Right lobe of liver (tissue), 6 donors: ENCODE measurements around the gene SYTL4. TPM values are rescaled to one million over a fixed set of nuclear protein-coding genes. Genes with fewer than 3 reads are reported as not detected.
A peak's percentile ranks its signal among the peaks of the same experiment; 100 is the strongest.
"Not testable (repeated sequence)": the region's sequence is repeated elsewhere in the genome, so short reads cannot be mapped to it uniquely, and the experiment has no call there.

Source experiments
- ATAC-seq, 4 donors: fragments of 200-7000 bp; cut with Tn5 transposase; one replicate each; pipeline ENCODE4 v1.9.1; 2020; ENCODE audit warnings: mild to moderate bottlenecking in 4 of 4, moderate library complexity in 4 of 4
- DNase-seq, 3 donors: peaks; one replicate each; pipeline ENCODE4 v3.0.0-alpha.2; 2020
- H3K27ac ChIP-seq, 3 donors: fragments of 200-600 bp; one replicate each; pipeline ENCODE4 v1.8.0; 2022
- H3K27me3 ChIP-seq, 2 donors: fragments of 200-600 bp; one replicate each; pipeline ENCODE4 v1.8.0; 2022
- H3K36me3 ChIP-seq, 4 donors: fragments of 200-600 bp; sonication (generic) in 1 of 4; one replicate each; pipeline versions ENCODE4 v1.5.1 to v1.8.0; 2017 to 2022; ENCODE audit warnings: control low read depth in 1 of 4
- H3K4me1 ChIP-seq, 4 donors: fragments of 200-600 bp; sonication (generic) in 1 of 4; one replicate each; pipeline versions ENCODE4 v1.5.1 to v1.8.0; 2017 to 2022; ENCODE audit warnings: control low read depth in 1 of 4
- H3K4me3 ChIP-seq, 3 donors: fragments of 200-600 bp; one replicate each; pipeline ENCODE4 v1.8.0; 2022
- H3K9me3 ChIP-seq, 4 donors: fragments of 200-600 bp; sonication (generic) in 1 of 4; one replicate each; pipeline versions ENCODE4 v1.5.1 to v1.8.0; 2017 to 2022; ENCODE audit warnings: control low read depth in 1 of 4
- CTCF ChIP-seq, 4 donors: fragments of 200-600 bp in 3 of 4; fragments of 450-650 bp in 1 of 4; IDR thresholded peaks; one replicate each; pipeline versions ENCODE4 v1.5.1 to v1.8.0; 2016 to 2022; ENCODE audit warnings: antibody characterized with exemption in 4 of 4, mild to moderate bottlenecking in 2 of 4
- POLR2A ChIP-seq: fragments of 450-650 bp; IDR thresholded peaks from one replicate; pipeline ENCODE4 v1.6.1; 2017; ENCODE audit warnings: antibody characterized with exemption, mild to moderate bottlenecking
- WGBS: methylation state at CpG from one replicate; pipeline ENCODE4 v1.1.6; 2018; ENCODE audit warnings: low coverage, low lambda C conversion rate; ENCODE audit not compliant: insufficient coverage; ENCODE audit errors: missing lambda C conversion rate; 5-methylcytosine and 5-hydroxymethylcytosine counted together
- intact Hi-C, 2 donors: fragments of 100-400 bp; cut with DNase I; formaldehyde crosslinking; loops; one replicate each; pipeline versions ENCODE4 v1.11.2 to v1.14.1; 2022
- total RNA-seq, 6 experiments: library from RNA; depleted of rRNA in 2 of 6; stranded (reverse); fragments of >200 nt in 2 of 6; fragmentation: NEBNext Ultra II Directional in 3 of 6; extraction: Animal tissue kit (Norgen Biotek cat#: 25700) in 3 of 6; gene quantifications; one replicate each; pipeline versions ENCODE4 v1.1.0 to v1.2.4, GENCODE V29; 2016 to 2023
- donor health status: DM: no; HTN: yes; CAD: no.
- donor health status: DM: no; HTN: no; CAD: no.
- donor health status: DM: no; HTN: no; CAD: no.
- donor health status: DM: no; HTN: yes; CAD: no.
- donor health status: DM: no; HTN: yes; CAD: no.

The SYTL4 gene
- total RNA-seq, 6 experiments from 2014 or later, result 7.0 to 24.0 (median 15.2) TPM

GRCh38 chrX:100743009-100743607 is 11.2 kb upstream of the SYTL4 start:
- WGBS, result 62% methylated on average over 2 of the region's 2 CpGs
- ATAC-seq, result no peak
- intact Hi-C loops, result no loop called here

GRCh38 chrX:100724006-100724405 is 7.9 kb downstream of the SYTL4 start:
- H3K27me3 ChIP-seq, H3K4me3 ChIP-seq, intact Hi-C loops, DNase-seq, H3K9me3 ChIP-seq, H3K4me1 ChIP-seq, H3K27ac ChIP-seq, ATAC-seq, H3K36me3 ChIP-seq: not testable (repeated sequence)
- WGBS, result no CpG with 5 or more reads among the region's 30 CpGs

More at GRCh38 chrX:100743009-100743607, 11.2 kb upstream of the SYTL4 start:
- no peaks in the 10 kb centered on the region for H3K36me3 ChIP-seq
- H3K4me3 ChIP-seq, result no peak overlapping the region
- no peaks in the 10 kb centered on the region for H3K9me3 ChIP-seq
- TF ChIP-seq CTCF (IDR thresholded peaks at IDR 0.05) (no peak), POLR2A (no peak)
- peaks cover 0 to 13% (median 0%) of the 10 kb centered on the region in 4 donors for H3K4me1 ChIP-seq
- H3K27me3 ChIP-seq, result no peaks in the 10 kb centered on the region
- no peak for DNase-seq
- no peak overlapping the region for H3K27ac ChIP-seq

- no peaks in the 10 kb centered on the region for H3K4me1 ChIP-seq
- ATAC-seq, result no peak
- TF ChIP-seq POLR2A (no peak), CTCF (IDR thresholded peaks at IDR 0.05) (no peak)
- H3K27ac ChIP-seq, result no peak overlapping the region
- no peaks in the 10 kb centered on the region for H3K9me3 ChIP-seq
- no peaks in the 10 kb centered on the region for H3K36me3 ChIP-seq
- intact Hi-C loops, result no loop called here
- DNase-seq, result no peak
- H3K27me3 ChIP-seq, result no peaks in the 10 kb centered on the region
- no peak overlapping the region for H3K4me3 ChIP-seq
Measured at GRCh38 chrX:100721328-100721727, 10.6 kb downstream of the SYTL4 start.

- Histone ChIP-seq H3K4me1 (no peaks in the 10 kb centered on the region), H3K27me3 (no peaks in the 10 kb centered on the region), H3K4me3 (no peak overlapping the region), H3K27ac (no peak overlapping the region), H3K36me3 (no peaks in the 10 kb centered on the region), H3K9me3 (no peaks in the 10 kb centered on the region)
- intact Hi-C loops, result no loop called here
- 53% methylated on average over 2 of the region's 2 CpGs for WGBS
- TF ChIP-seq CTCF (IDR thresholded peaks at IDR 0.05), result no peak
- no peak for TF ChIP-seq POLR2A
- DNase-seq (no peak), ATAC-seq (no peak)
Measured at GRCh38 chrX:100720301-100720700, 11.6 kb downstream of the SYTL4 start.

GRCh38 chrX:100719139-100719538 is 12.8 kb downstream of the SYTL4 start:
- H3K27ac ChIP-seq, result no peak overlapping the region
- DNase-seq (no peak), ATAC-seq (peak in 1 of 4 donors; percentile 56)
- 47% methylated on average over 2 of the region's 2 CpGs for WGBS
- H3K9me3 ChIP-seq, result no peaks in the 10 kb centered on the region
- no peaks in the 10 kb centered on the region for H3K4me1 ChIP-seq
- TF ChIP-seq POLR2A (no peak), CTCF (IDR thresholded peaks at IDR 0.05) (no peak)
- no peak overlapping the region for H3K4me3 ChIP-seq
- no peaks in the 10 kb centered on the region for H3K27me3 ChIP-seq
- no peaks in the 10 kb centered on the region for H3K36me3 ChIP-seq
- intact Hi-C loops, result no loop called here
